Neural cell (in vitro differentiated cells): ENCODE results near the gene SMU1. TPM values are rescaled to one million over a fixed set of nuclear protein-coding genes. Genes with fewer than 3 reads are reported as not detected.

ENCODE experiments used
- H2AFZ ChIP-seq: fragments of 200-600, 300-800 bp; sonication (generic), shearing (Covaris generic); 2 replicates; pipeline ENCODE4 v1.6.0; 2014; ENCODE audit warnings: low read depth, mild to moderate bottlenecking, antibody characterized with exemption, low read length, moderate library complexity
- H3F3A ChIP-seq: fragments of 200-600 bp; shearing (Covaris generic); 2 replicates; pipeline ENCODE4 v1.6.1; 2016; ENCODE audit warnings: mild to moderate bottlenecking, moderate library complexity, mixed read lengths, antibody characterized with exemption, low read length; ENCODE audit not compliant: insufficient read depth, poor library complexity, severe bottlenecking
- H3K27ac ChIP-seq: fragments of 200-600, 300-800 bp; sonication (generic), shearing (Covaris generic); 2 replicates; pipeline ENCODE4 v1.5.1; 2014; ENCODE audit warnings: mild to moderate bottlenecking, low read length, moderate library complexity
- H3K27me3 ChIP-seq: fragments of 300-800, 200-600 bp; sonication (generic), shearing (Covaris generic); 2 replicates; pipeline ENCODE4 v1.6.0; 2014; ENCODE audit warnings: mild to moderate bottlenecking, low read depth, low read length, moderate library complexity; ENCODE audit not compliant: insufficient read depth
- H3K36me3 ChIP-seq: fragments of 300-800, 200-600 bp; sonication (generic), shearing (Covaris generic); 2 replicates; pipeline ENCODE4 v1.5.1; 2014; ENCODE audit warnings: mild to moderate bottlenecking, antibody characterized with exemption, low read length, moderate library complexity; ENCODE audit not compliant: insufficient read depth
- H3K4me2 ChIP-seq: fragments of 300-800, 200-600 bp; sonication (generic), shearing (Covaris generic); 2 replicates; pipeline ENCODE4 v1.6.0; 2014; ENCODE audit warnings: mild to moderate bottlenecking, low read length
- H3K4me3 ChIP-seq: fragments of 300-800, 200-600 bp; sonication (generic), shearing (Covaris generic); 2 replicates; pipeline ENCODE4 v1.5.1; 2014; ENCODE audit warnings: mild to moderate bottlenecking, low read length, moderate library complexity
- H3K79me2 ChIP-seq: fragments of 200-600 bp; shearing (Covaris generic); replicated peaks from 2 replicates; pipeline ENCODE4 v1.6.0; 2014; ENCODE audit warnings: mild to moderate bottlenecking, low read length, moderate library complexity; ENCODE audit not compliant: insufficient read depth
- H3K9ac ChIP-seq: fragments of 300-800, 200-600 bp; sonication (generic), shearing (Covaris generic); 2 replicates; pipeline ENCODE4 v1.6.1; 2016; ENCODE audit warnings: mild to moderate bottlenecking, low read length, mixed read lengths
- H3K9me2 ChIP-seq: fragments of 200-600 bp; shearing (Covaris generic); 2 replicates; pipeline ENCODE4 v1.6.1; 2016; ENCODE audit warnings: mild to moderate bottlenecking, low read length, mixed read lengths; ENCODE audit not compliant: insufficient read depth
- H3K9me3 ChIP-seq: fragments of 200-600, 300-800 bp; sonication (generic), shearing (Covaris generic); 2 replicates; pipeline ENCODE4 v1.6.1; 2016; ENCODE audit warnings: mild to moderate bottlenecking, mixed run types, low read length, moderate library complexity, mixed read lengths
- H4K20me1 ChIP-seq: fragments of 200-600 bp; shearing (Covaris generic); 2 replicates; pipeline ENCODE4 v1.6.1; 2016; ENCODE audit warnings: mild to moderate bottlenecking, mixed run types; ENCODE audit not compliant: insufficient read depth
- EP300 ChIP-seq: fragments of 450-650 bp; conservative IDR thresholded peaks from 2 replicates; pipeline ENCODE4 v1.6.1; 2014; ENCODE audit warnings: antibody characterized with exemption, mild to moderate bottlenecking, moderate library complexity; ENCODE audit not compliant: poor library complexity, severe bottlenecking
- EZH2 ChIP-seq: fragments of 200-600, 300-800 bp; shearing (Covaris generic), sonication (generic); IDR thresholded peaks from 2 replicates; pipeline ENCODE4 v1.6.1; 2014; ENCODE audit warnings: antibody characterized with exemption, low read length, borderline replicate concordance, mild to moderate bottlenecking; ENCODE audit not compliant: insufficient read depth, poor library complexity, severe bottlenecking
- MXI1 ChIP-seq: fragments of 450-650 bp; conservative IDR thresholded peaks from 2 replicates; pipeline ENCODE4 v1.6.1; 2014; ENCODE audit warnings: antibody characterized with exemption, mild to moderate bottlenecking; ENCODE audit not compliant: poor library complexity, severe bottlenecking
- POLR2AphosphoS5 ChIP-seq: IDR thresholded peaks from 2 replicates; pipeline ENCODE4 v1.6.1; 2012
- RAD21 ChIP-seq: fragments of 450-650 bp; conservative IDR thresholded peaks from 2 replicates; pipeline ENCODE4 v1.6.1; 2014; ENCODE audit warnings: antibody characterized with exemption, mild to moderate bottlenecking, moderate library complexity
- SMC3 ChIP-seq: fragments of 450-650 bp; conservative IDR thresholded peaks from 2 replicates; pipeline ENCODE4 v1.6.1; 2014; ENCODE audit warnings: antibody characterized with exemption, mild to moderate bottlenecking, moderate library complexity; ENCODE audit not compliant: poor library complexity
- TAF1 ChIP-seq: IDR thresholded peaks from 2 replicates; pipeline ENCODE4 v1.6.1; 2012; ENCODE audit warnings: low read depth
- polyA plus RNA-seq: library from polyadenylated mRNA; depleted of rRNA; stranded (reverse); fragments of >200 nt; gene quantifications from 2 replicates; pipeline ENCODE4 v1.2.3, GENCODE V29; 2014
- TF ChIP-seq, protein P1 (sequence below): fragments of 450-650 bp; IDR thresholded peaks from 2 replicates; pipeline ENCODE4 v1.5.1; 2014; ENCODE audit warnings: antibody characterized with exemption, mild to moderate bottlenecking, moderate library complexity; ENCODE audit not compliant: poor library complexity, severe bottlenecking
- TF ChIP-seq, protein P2 (sequence below): IDR thresholded peaks from 2 replicates; pipeline ENCODE4 v1.6.1; 2012; ENCODE audit warnings: borderline replicate concordance

Gene SMU1
- polyA plus RNA-seq, 1 donor from 2014 or later: 27.4 TPM

DNA sequence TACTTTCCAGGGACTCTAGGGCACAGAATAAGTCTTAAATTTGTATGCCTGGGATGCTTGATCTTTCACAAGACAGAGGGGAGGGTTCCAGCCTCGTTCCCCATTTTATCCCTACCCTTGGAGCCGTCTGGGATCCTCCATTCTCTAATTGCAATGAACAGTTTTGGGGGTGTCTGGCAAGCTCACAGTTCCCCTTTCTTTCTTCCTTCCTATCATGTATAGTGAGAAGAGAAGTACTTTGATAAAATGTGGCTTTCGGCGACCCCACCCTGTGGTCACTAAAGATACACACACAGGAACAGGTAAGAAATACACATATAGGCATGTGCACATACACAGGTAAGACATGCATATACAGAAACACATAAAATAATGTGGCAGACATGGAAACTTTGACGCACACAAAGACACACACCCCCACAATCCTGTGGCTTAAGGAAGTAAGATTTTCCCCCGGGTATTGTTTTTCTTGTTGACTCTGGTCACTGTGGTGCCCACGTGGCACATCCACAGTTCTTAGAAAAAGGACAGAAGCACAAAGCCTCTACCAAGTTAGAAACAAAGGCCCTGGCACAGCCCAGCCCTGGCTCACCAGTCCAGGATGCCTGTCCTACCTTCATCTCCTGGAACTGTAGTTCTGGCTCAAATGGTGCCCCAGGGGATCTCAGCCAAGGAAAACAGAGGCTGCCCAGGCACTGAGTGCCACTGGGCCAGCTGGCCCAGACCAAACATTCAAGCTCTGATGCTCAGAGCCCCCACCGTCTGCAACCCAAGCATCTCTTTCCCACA lies 6.3 kb upstream of the SMU1 start:
- no peaks in the 10 kb centered on the region for H3K79me2 ChIP-seq
- no peak overlapping the region for H3K4me3 ChIP-seq
- no peaks in the 10 kb centered on the region for H4K20me1 ChIP-seq
- H3K27ac ChIP-seq: no peak overlapping the region
- no peaks in the 10 kb centered on the region for H3K9me2 ChIP-seq
- no peaks in the 10 kb centered on the region for H3K27me3 ChIP-seq
- H2AFZ ChIP-seq: no peak overlapping the region
- no peak overlapping the region for H3K4me2 ChIP-seq
- H3K9me3 ChIP-seq: no peaks in the 10 kb centered on the region
- no peaks in the 10 kb centered on the region for H3F3A ChIP-seq
- no peaks in the 10 kb centered on the region for H3K36me3 ChIP-seq
- TF ChIP-seq, protein P1, sequence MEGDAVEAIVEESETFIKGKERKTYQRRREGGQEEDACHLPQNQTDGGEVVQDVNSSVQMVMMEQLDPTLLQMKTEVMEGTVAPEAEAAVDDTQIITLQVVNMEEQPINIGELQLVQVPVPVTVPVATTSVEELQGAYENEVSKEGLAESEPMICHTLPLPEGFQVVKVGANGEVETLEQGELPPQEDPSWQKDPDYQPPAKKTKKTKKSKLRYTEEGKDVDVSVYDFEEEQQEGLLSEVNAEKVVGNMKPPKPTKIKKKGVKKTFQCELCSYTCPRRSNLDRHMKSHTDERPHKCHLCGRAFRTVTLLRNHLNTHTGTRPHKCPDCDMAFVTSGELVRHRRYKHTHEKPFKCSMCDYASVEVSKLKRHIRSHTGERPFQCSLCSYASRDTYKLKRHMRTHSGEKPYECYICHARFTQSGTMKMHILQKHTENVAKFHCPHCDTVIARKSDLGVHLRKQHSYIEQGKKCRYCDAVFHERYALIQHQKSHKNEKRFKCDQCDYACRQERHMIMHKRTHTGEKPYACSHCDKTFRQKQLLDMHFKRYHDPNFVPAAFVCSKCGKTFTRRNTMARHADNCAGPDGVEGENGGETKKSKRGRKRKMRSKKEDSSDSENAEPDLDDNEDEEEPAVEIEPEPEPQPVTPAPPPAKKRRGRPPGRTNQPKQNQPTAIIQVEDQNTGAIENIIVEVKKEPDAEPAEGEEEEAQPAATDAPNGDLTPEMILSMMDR: no peak
- TF ChIP-seq, protein P2, sequence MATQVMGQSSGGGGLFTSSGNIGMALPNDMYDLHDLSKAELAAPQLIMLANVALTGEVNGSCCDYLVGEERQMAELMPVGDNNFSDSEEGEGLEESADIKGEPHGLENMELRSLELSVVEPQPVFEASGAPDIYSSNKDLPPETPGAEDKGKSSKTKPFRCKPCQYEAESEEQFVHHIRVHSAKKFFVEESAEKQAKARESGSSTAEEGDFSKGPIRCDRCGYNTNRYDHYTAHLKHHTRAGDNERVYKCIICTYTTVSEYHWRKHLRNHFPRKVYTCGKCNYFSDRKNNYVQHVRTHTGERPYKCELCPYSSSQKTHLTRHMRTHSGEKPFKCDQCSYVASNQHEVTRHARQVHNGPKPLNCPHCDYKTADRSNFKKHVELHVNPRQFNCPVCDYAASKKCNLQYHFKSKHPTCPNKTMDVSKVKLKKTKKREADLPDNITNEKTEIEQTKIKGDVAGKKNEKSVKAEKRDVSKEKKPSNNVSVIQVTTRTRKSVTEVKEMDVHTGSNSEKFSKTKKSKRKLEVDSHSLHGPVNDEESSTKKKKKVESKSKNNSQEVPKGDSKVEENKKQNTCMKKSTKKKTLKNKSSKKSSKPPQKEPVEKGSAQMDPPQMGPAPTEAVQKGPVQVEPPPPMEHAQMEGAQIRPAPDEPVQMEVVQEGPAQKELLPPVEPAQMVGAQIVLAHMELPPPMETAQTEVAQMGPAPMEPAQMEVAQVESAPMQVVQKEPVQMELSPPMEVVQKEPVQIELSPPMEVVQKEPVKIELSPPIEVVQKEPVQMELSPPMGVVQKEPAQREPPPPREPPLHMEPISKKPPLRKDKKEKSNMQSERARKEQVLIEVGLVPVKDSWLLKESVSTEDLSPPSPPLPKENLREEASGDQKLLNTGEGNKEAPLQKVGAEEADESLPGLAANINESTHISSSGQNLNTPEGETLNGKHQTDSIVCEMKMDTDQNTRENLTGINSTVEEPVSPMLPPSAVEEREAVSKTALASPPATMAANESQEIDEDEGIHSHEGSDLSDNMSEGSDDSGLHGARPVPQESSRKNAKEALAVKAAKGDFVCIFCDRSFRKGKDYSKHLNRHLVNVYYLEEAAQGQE: no peak
- TF ChIP-seq EZH2: no peak
- no peak for TF ChIP-seq MXI1
- TF ChIP-seq RAD21: no peak
- TF ChIP-seq SMC3: no peak
- no peak for TF ChIP-seq TAF1
- no peak for TF ChIP-seq EP300
- no peak for TF ChIP-seq POLR2AphosphoS5
- no peak overlapping the region for H3K9ac ChIP-seq

DNA sequence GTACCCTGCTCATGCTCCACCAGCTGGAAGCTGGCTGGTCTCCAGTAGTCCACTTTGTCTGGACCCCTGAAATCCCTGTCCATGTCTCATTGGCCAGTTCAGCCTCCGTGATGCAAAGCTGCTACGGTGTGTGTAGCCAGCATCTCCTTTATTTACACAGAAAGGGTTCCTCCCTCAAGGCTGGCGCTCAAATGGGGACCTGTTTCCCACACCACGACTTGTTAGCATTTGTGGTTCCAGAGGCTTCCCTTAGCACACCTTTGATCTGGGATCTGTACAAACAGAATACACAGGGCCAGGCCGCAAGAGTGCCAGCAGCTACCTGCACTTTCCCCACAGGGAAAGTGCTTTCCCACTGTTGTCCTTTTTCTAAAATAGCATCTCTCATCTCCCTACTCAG lies 5.7 kb upstream of the SMU1 start:
- H3K4me2 ChIP-seq: no peak overlapping the region
- H4K20me1 ChIP-seq: no peaks in the 10 kb centered on the region
- H3K79me2 ChIP-seq: no peaks in the 10 kb centered on the region
- H3K27me3 ChIP-seq: no peaks in the 10 kb centered on the region
- H3K9me3 ChIP-seq: no peaks in the 10 kb centered on the region
- no peak overlapping the region for H3K4me3 ChIP-seq
- no peaks in the 10 kb centered on the region for H3K9me2 ChIP-seq
- TF ChIP-seq EZH2 (no peak), RAD21 (no peak), EP300 (no peak), SMC3 (no peak), TAF1 (no peak), MXI1 (no peak), POLR2AphosphoS5 (no peak)
- TF ChIP-seq, protein P2: no peak
- TF ChIP-seq, protein P1: no peak
- H3F3A ChIP-seq: no peaks in the 10 kb centered on the region
- H3K9ac ChIP-seq: no peak overlapping the region
- H2AFZ ChIP-seq: no peak overlapping the region
- no peaks in the 10 kb centered on the region for H3K36me3 ChIP-seq
- no peak overlapping the region for H3K27ac ChIP-seq
